GM12865 (cell line): Measurements from ENCODE around the gene NPR3.

ENCODE experiments used
- DNase-seq: peaks from one replicate; pipeline ENCODE4 v3.0.0; 2010; ENCODE audit warnings: low read depth
- H3K4me3 ChIP-seq: 2 replicates; pipeline ENCODE4 v1.5.1; 2011; ENCODE audit warnings: mild to moderate bottlenecking, low read depth, low read length, control low read depth
- TF ChIP-seq, protein P1 (sequence below): IDR thresholded peaks from 2 replicates; pipeline ENCODE4 v1.5.1; 2011; ENCODE audit warnings: low read length, control low read depth, low read depth, inconsistent platforms; ENCODE audit not compliant: insufficient read depth; ENCODE audit errors: missing control alignments

Gene NPR3

DNA sequence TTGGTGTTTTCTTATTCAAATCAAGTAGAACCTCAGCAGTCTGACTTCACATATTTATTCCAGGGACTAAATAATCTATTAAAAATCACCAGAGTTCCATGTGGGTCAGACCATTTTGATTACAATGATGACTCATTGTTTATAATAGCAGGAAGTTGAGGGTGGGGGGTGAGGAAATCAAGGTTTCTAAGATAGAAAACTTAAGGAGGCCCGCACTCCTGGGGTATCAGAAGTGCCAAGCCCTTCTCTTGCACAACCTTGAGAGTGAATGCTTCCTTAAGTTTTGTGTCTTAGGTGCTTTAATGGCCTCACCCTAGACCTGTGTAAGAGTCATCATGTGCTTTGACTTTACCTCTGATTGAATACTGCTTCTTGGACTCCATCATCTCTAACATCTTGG lies 31.9 kb upstream of the NPR3 start:
- no peak for DNase-seq
- TF ChIP-seq, protein P1, sequence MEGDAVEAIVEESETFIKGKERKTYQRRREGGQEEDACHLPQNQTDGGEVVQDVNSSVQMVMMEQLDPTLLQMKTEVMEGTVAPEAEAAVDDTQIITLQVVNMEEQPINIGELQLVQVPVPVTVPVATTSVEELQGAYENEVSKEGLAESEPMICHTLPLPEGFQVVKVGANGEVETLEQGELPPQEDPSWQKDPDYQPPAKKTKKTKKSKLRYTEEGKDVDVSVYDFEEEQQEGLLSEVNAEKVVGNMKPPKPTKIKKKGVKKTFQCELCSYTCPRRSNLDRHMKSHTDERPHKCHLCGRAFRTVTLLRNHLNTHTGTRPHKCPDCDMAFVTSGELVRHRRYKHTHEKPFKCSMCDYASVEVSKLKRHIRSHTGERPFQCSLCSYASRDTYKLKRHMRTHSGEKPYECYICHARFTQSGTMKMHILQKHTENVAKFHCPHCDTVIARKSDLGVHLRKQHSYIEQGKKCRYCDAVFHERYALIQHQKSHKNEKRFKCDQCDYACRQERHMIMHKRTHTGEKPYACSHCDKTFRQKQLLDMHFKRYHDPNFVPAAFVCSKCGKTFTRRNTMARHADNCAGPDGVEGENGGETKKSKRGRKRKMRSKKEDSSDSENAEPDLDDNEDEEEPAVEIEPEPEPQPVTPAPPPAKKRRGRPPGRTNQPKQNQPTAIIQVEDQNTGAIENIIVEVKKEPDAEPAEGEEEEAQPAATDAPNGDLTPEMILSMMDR: no peak
- H3K4me3 ChIP-seq: no peak overlapping the region

DNA sequence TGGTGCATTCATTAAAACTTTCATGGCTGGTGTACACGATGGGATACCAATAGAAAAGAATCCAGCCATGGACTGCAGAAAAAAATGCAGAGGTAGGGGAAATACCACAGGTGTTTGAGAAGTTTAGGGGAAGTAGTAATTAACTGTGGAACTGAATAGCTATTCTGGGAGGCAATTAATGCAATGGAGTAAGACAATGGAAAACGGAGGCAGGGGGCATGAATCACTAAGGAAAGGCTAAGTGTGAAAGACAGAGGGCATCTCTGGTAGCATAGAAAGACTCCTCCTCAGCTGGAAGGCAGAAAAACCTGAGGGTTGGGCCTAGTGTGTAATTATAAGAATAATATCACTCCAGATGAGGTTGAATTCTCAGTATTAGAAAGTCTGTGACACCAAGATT lies 30.9 kb upstream of the NPR3 start:
- no peak for DNase-seq
- no peak overlapping the region for H3K4me3 ChIP-seq
- TF ChIP-seq, protein P1: no peak

DNA sequence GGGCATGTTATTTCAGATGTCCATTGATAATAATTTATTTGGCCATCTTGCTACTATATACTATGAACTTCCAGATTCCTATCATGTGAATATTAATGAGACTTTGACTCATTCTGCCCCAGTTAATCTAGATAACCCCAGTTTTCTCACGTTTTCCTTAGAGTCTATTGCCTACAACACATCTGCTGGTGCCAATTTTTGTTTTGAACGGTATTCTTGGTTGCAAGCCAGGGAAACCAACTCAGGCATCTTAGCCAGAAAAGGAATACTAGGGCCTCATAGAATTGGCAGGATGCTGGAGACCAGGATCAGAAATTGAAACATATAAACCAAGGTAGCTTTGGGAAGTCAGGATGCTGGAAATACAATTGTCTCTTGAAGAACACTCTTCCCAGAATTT lies 28.0 kb upstream of the NPR3 start:
- TF ChIP-seq, protein P1: no peak
- DNase-seq: no peak

DNA sequence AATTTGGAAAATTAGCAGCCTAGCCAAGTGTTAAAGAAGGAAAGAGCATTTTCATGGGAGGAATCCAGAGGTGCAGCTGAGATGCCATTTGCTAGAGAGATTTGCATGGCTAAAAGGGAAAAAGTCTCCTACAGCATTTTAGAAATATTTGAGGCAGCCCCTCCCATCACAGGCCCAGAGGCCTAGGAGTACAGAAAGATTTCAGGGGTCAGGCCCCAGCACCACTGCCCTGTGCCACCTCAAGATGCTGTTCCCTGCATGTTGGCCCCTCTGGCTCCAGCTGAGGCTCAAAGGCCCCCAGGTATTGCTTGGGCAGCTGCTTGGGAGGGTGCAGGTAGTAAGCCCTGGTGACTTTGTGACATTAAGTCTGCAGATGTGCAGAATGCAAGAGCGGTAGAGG lies 26.9 kb upstream of the NPR3 start:
- H3K4me3 ChIP-seq: no peak overlapping the region
- no peak for DNase-seq
- TF ChIP-seq, protein P1: no peak

More for the DNA sequence above, 28.0 kb upstream of the NPR3 start:
- H3K4me3 ChIP-seq: no peak overlapping the region

DNA sequence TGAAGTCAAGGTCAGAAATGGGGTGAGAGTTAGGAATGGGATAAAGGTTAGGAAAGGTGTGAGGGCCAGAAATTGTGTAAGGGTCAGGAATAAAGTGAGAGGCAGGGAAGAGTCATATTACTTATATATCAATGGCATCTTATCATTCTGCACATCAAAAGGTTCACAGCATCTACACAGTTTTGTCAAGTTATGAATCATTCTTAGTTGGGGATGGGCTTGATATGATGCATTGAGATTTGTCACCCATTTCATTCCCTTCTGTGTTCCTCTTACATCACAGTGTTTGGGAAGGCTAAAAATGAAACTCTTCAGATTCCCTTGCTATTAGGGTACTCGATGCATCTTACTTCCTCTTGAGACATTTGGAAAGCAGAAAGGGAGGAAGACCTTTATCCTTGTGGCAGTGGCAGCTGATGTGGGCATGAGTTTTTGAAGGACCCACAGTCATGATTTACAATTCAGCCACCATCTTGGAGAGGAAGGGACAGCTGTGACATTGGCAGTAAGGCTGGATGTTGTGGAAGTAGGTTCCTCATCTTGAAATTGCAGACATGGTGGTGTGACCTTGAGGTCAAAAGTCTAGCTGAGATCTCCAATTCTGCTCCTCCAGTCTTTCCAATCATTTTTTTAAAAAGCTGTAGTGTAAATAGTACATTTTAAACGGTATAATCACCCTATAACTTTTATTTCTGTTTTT lies 24.2 kb upstream of the NPR3 start:
- no peak for DNase-seq
- H3K4me3 ChIP-seq: no peak overlapping the region
- TF ChIP-seq, protein P1: no peak

DNA sequence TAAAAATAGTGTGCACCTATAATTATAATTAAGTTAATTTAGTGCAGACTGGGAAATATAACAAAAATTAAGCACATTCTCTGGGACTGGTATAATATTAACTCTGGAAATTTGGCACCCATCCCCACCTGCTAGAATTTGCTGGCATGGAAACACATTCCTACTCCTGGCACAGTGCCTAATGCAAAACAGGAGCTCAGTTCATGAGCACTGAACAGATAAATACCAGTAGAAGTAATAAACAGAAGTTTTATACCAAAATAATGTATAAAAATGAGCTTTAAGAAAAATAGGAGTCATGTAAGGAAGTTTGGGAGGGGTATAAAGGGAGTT lies 23.7 kb upstream of the NPR3 start:
- DNase-seq: no peak
- TF ChIP-seq, protein P1: no peak
- no peak overlapping the region for H3K4me3 ChIP-seq

DNA sequence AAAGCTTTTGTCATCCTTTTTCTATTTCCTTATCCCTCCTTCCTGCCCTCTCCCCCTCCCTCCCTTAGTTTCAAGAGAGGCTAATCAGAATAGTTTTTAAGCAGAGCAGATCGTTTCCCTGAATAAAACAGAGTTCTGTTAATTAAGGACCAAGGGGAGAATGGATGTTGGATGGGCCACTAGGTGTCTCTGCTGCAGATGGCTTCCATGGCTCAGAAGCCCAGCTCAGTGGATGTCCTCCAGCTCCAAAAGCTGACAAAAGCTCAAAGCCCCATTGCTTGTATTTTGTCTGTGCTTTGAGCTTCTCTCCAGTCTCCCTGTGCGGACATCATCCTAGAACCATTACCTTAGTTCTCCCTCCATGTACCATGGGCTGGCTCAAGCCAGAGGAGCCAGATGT lies 21.0 kb upstream of the NPR3 start:
- TF ChIP-seq, protein P1: no peak
- H3K4me3 ChIP-seq: no peak overlapping the region
- DNase-seq: no peak
